ENCODE results near the gene TSG101.

The TSG101 gene, protein sequence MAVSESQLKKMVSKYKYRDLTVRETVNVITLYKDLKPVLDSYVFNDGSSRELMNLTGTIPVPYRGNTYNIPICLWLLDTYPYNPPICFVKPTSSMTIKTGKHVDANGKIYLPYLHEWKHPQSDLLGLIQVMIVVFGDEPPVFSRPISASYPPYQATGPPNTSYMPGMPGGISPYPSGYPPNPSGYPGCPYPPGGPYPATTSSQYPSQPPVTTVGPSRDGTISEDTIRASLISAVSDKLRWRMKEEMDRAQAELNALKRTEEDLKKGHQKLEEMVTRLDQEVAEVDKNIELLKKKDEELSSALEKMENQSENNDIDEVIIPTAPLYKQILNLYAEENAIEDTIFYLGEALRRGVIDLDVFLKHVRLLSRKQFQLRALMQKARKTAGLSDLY

DNA sequence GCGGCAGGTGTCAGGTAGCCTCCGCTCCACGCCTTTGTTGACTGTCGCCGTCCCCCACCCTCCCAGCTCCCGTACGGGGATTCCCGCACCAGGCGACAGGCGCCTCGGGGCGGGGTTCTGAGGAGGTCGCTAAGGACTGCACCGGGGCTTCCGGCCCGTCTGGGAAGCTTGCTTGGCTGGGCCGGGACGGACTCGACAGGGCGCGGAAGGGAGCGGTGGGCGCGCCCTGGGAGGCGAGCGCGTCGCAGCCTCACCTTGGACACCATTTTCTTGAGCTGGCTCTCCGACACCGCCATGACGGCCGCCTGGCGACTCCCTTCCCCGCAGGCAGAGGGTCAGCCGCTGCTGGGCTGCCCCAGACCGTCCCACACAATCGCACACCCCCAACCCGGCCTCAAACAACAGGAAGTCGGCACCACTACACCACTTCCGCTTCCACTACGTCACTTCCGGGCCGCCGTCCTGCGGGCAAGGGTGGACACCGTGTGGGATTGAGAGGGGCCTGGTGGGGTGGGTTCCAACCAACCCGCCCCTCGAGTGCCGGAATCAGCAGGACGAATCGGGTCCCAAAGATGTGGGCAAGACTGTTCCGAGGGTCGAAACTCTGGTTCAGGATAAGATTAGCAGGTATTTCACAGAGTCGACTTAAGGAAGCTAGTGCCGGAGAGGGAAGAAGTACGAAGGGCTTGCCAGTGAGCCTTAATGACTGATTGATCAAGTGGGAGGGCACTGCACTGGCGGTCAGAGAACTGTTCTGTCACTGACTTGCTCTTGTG, at the start of gene TSG101:
Gene TSG101 (minus strand): TSS at position 422 of the 776 bp plus-strand sequence. CDS start 126 bp downstream, at position 296.
- DNase-seq = peak; percentile 85 to 93

DNA sequence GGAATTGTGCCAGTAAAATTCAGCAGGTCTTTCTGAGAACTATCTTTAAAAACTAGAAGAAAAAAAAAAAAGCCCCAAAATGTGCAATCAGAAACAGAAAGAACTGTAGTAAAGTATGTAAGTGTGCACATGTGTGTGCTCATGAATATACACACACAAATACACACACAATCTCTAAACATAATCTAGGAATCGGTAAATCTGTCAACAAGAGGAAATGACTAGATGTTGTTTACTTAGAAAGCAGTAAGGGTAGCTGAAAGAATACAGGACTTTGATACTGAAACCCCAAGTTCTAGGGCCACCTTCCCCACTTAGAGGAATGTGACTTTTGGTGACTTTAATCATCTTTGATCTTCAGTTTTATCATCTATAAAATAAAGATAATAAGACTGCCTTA, 48.6 kb upstream of the TSG101 start:
- DNase-seq = no peak

DNA sequence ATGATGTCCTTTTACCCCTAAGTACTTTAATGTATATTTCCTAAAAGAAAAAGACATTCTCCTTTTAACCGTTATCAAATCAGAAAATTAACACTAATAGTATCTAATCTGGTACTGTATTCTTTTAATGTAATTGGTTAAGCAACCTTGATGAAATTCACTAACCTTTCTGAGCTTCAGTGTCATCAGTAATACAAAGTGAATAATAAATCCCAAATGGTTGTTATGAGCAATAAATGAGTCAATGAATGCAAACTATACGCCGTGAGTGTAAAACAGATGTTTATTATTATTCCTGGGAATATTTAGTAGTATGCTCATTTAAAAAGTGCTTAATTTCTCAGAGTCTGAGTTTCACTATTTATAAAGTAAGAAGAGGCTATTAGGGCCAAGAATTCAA, 40.3 kb upstream of the TSG101 start:
- DNase-seq = no peak

DNA sequence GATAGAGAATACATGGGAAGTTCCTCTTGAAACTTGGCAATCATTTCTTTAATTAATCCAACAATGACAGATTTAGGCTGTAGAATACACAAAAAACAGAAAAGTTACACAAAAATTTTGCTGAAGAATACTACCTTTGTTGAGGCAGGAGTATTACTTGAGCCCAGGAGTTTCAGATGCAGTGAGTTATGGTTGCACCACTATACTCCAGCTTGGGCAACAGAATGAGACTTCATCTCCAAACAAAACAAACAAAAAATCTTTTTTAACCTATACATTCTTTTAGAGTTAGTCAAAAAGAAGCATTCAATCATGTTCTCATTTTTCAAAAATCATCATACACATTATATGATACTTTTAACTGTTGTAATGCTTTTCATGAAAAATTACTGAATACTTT, 39.7 kb upstream of the TSG101 start:
- no peak for DNase-seq

DNA sequence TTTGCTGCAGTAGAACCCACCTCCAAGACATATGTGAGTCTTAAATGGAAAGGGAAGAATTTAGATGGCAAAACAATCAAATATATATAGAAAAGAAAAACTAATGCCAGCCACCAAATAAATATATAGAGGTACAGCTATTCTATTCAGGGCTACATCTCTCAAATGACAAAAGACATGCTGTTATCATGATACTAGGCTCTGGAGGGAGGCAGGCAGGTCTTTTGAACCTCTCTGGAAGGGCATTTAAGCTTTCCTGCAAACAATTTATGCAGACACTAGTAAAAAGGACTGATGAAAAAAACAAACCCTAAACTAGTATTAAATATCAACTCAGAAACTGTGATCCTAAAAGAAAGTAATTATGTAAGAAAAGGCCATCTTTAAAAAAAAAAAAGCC, 37.4 kb upstream of the TSG101 start:
- no peak for DNase-seq

DNA sequence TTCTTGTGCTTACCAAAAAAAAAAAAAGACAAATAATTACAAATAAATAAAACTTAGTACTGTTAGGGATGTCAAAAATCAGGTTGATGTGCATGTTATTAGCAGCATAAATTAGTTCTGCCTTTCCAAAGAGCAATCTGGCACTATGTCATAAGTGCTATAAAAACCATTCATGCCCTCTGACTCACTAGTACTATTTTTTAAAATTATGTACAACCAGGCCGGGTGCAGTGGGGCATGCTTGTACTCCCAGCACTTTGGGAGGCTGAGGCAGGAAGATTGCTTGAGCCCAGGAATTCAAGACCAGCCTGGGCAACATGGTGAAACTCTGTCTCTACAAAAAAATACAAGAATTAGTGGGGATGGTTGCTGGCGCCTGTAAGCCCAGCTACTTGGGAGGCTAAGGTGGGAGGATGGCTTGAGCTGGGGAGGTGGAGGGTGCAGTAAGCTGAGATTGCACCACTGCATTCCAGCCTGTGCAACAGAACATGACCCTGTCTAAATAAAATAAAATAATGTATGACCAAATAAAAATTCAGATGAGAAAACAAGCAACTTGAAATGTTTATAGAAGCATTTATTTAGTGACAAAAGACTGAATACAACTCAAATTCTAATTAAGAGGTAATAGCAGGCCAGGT, 36.5 kb upstream of the TSG101 start:
- no peak for DNase-seq

DNA sequence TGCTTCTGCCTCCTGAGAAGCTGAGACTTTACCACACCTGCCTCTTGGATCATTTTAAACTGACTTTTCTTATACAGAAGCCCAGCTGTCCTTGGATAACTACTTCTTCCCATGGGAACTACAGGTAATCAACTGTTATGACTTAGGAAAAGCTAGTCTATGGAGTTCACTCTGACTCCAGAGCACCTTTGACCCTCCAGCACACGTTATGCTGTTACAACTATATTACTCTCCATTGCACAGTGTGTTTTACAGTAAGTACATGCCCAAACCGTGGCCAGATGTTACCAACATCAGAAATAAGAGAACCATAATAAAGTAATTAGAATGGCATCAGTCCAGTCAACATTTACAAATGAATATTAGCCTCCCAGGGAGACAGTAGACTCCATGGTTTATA, 21.3 kb upstream of the TSG101 start:
- no peak for DNase-seq

DNA sequence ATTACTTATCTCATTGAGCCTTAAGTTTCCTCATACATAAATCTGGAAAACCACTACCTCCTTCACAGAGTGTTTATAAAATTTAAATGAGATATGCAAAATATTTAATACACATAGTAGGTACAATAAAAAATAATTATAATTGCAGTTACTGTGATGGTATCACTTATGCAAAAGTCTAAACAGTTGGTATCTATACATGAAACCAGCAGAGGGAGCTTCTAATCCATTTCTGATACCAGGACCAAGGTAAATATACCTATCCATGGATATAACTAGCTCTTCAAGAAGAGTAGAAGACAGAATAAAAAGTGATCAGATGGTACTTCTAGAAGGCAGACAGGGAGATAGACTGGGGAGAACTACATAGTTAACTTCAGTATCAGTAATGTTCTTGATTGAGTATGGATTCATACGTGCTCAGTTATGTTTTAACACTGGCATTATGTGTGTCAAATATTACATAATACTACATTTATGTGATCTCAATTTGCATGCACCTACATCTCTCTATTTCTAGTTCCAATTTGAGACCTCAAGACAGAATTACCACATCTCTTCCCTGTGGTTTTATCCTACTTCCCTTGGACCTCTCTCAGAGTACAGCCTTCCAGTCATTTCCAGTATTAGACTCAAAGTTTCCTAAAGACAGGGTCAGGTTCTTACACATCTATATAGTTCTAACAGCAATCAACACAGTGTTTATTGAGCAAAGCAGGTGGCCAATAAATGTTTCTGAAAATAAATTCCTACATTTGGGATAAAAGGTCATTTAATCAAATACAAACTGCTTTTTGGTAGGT, 13.7 kb upstream of the TSG101 start:
- DNase-seq = no peak

DNA sequence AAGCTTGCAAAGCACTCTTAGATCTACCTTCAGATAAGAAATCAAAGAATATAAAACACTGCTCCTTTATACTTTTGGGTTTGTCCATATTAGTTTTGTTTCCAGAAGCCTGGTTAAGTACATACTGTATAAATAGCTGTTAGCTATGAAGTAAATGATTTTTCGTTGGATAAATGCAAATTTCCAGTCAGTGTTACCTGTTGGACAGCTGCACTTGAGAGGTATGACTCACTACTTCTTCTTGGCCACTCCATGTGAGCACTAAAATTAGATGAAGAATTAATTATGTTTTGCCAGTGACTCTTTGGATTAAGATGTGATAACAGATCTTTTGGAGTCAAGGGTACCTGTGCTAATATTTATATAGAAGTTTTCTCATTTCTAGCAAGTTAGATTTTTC, 9.5 kb upstream of the TSG101 start:
- DNase-seq = no peak

DNA sequence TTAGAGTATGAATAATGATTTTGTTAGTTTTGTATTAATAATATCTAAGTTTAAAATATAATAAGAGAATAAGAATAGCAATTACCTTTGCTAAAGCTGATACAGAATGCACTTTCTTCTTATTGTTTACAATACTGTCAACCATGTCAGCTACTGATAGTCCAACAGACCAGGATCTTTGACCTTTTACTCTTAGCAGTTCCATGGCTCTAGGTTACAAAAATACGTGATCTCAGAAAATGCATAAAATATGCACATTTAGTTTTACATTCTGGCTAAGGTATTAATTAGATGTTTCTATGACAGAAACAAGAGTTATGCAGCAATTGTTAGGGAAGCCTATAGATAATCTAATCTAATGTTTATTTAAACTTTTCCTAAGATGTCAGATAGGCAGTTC, 7.5 kb upstream of the TSG101 start:
- no peak for DNase-seq

DNA sequence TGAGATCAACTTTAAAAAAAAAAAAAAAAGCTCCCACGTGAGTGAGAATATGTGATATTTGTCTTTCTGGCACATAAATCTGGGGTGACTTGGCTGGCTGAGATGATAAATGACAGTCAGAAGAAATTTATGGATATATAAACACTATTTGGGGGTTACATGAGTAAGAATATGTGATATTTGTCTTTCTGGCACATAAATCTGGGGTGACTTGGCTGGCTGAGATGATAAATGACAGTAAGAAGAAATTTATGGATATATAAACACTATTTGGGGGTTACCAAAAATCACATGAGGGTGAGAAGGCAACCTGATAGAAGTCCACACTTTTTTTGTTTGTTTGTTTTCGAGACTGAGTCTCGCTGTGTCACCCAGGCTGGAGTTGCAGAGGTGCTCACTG, 6.6 kb upstream of the TSG101 start:
- DNase-seq = no peak

DNA sequence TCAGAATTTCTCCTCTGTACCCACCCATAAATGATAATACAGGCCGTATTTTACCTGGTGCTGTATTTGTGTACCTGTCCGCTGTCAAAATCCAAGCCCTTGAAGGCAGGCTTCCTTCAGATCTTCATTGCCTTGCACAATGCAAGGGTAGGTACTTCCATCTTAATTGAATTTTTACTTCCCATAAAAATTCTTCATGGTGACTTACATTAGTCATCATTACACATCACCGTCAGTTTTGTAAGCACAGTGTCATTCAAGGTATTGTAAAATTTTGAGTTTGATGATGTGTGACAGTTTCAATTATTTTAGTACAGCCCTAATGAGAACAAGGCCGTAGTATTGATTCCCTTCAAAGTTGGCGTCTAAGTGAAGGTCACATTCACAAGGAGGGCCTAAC, 770 bp upstream of the TSG101 start:
- DNase-seq = peak in 1 of 2 donors; percentile 21

DNA sequence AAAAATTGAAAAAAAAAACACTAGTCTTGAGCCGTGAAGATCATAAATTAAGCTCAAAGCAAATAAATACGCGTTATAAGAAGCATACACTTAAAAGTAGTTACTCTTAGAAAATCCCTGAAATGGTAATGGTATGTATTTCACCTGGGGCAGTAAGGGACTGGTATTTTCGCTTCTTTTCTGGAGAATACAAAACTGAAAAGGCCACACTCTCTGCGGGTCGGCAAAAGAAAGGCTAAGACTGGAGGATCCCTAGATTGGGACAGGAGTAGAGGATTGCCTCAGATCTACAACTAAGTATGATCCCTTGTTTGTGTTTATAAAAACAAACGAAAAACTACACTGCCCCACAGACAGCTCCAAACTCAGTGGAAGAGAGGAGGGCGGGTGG, 617 bp downstream of the TSG101 start:
- DNase-seq = no peak

DNA sequence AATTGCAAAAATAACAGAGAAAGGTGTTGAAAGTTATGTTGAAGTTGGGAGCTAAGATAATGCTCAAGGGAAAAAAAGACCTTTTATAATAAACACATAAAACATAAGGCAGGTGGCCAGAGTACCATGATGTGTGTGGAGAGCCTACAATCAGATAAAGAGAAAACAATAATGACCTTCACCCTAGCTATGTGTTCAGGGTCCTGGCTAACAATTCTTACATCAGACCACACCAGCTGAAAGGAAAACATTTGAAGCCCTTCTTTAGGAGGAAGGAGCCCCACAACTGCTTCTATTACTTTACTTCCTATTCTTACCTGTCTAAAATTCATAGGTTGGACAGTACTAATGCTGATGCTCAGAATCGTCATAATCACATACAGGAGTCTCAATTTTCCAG, 2.5 kb downstream of the TSG101 start:
- no peak for DNase-seq

DNA sequence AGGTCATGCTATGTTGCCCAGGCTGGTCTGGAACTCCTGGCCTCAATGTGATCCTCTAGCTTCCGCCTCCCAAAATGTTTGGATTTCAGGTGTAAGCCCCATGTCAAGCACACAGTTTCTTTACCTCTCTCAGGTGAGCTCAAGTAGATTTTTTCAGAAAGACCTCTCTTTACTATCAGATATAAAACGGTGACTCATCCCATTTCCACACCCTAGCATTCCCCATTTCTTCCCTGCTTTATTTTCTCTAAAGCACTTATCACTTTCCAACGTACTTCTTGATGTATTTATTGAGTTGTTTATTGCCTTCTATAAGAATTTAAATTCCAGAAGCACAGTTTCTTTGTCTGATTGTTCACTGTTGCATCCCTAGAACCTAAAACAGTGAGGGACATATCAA, 3.7 kb downstream of the TSG101 start:
- DNase-seq = no peak

DNA sequence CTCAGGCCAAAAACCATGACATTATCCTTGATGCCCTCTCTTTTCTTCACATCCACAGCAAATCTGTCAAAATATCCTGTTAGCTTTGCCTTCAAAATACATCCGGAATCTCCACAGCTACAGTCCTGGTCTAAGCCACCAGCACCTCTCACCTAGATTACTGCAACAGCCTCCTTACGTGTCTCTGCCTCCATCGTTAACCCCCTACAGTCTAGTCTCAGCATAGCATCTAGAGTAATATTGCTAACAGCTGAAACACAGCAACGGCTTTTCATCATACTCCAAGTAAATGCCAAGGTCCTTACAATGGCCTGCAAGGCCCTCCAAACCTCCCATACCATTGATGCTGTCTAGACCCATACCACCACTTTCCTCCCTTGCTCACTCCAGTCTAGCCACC, 4.4 kb downstream of the TSG101 start:
- no peak for DNase-seq

DNA sequence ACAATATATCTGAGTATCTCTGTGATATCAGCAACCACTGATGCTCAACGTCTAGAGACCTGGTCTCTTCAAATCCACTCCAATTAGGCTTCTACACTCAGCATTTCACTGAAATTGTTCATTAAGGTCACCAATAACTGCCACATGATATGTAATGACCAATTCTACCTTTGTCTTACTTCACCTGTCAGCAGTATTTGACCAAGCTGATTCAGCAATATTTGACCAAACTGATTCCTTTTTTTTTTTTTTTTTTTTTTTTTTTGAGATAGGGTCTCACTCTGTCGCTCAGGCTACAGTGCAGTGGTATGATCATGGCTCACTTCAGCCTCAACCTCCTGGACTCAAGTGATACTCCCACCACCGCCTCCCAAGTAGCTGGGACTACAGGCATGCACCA, 5.6 kb downstream of the TSG101 start:
- DNase-seq = no peak

DNA sequence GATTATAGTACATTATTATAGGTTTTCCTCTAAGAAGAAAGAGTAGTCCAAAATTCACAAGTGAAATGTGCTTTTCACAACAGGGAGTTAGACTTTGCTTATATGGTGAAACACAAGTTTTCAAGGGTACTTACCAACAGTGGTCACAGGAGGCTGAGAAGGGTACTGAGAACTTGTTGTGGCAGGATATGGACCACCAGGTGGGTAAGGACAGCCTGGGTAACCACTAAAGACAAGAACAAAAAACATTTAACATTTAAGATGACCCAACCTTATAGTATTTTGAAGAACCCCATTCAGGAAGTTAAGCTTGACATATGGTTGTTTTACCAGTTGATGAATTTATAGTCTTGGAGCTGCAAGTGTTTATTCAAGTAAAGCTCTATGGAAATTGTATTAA, 24.4 kb downstream of the TSG101 start:
- DNase-seq = no peak

DNA sequence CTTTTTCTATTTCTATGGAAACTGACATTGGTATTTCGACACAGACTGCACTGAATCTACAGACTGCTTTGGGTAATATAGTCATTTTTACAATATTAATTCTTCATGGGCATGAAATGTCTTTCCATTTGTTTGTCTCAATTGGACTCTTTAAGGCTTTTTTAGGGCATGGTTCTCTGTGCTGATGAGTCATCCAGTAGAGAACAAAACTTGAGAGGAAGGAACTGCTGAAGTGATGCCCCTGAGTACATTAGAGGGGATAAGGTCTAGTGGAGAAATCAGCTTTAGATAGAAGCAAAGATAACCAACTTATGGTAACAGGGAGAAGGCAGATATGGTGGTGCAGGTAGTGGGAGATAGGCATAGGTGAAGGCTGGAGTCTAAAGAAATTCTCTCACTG, 25.1 kb downstream of the TSG101 start:
- no peak for DNase-seq

DNA sequence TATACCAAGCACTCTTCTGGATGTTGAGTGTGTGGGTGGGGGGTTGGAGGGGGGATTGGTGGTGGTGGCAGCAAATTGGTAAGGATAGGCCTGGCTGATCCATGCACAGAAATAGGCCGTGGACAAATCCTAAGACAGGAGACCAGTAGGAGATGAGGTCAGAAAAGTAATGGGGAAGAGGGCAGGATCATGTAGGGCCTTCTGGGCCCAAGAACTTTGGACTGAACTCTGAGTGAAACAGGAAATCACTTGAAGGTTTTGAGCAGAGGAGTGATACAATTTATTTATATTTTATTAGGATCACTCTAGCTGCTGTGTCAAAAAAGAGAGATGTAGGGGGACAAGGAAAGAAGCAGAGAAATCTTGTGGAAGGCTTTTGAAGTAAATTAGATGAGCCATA, 28.7 kb downstream of the TSG101 start:
- no peak for DNase-seq

DNA sequence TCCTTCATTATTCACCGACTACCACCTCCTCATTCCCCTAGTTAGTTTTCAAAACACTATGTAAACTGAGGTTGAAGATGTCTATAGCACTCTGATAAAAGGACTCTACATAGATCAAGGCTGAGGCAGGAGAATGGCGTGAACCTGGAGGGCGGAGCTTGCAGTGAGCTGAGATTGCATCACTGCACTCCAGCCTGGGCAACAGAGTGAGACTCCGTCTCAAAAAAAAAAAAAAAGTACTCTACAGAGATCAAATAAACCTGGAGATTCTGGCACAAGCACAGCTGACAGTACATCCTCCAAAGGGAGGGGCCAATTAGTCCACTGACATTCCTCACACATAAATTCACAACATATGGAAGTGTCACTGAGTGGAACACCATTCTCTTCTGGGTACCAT, 31.0 kb downstream of the TSG101 start:
- DNase-seq = no peak

DNA sequence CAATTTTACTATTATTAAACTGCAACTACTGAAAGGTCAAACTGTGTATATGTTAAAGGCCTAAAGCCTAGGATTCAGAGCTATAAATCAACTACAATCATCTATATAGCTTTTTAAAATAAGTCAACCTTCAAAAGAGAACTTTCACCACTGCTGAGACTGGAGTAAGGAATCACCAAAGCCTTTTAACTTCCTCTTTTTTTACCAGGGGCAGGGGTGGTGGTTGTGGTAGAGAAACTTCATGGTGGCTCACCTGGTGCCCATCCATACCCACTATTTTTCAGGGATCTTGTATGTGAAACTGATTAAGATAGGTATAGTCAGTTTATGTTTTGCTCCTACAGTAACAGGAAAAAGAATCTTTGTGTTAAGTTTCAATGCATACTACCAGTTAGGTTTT, 31.5 kb downstream of the TSG101 start:
- peak in 1 of 2 donors; percentile 20 for DNase-seq

DNA sequence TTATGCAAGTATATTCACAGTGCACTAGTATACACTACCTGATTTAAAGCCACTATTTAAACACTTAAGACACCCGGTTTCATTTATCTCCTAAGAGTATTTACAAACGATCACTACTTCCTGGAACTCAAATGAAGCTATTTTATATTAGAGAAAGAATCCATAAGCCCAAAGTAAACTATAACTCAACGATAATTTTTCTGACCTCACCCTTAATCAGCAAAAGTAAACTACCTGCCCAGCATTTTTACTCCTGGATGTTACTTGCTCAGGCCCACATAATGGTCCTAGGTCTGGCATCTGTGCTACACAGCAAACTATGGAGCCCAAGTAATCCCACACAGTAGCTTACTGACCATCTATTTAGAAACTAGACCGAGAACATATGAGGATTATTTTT, 33.4 kb downstream of the TSG101 start:
- no peak for DNase-seq
